WTC11 (cell line): Measurements from ENCODE around the gene PAK1. TPM values are rescaled to one million over a fixed set of nuclear protein-coding genes. Genes with fewer than 3 reads are reported as not detected.

ENCODE experiments used
- ATAC-seq: fragments of 200-7000 bp; cut with Tn5 transposase; 2 replicates; pipeline ENCODE4 v1.10.0; 2021; ENCODE audit warnings: mild to moderate bottlenecking, moderate library complexity
- CTCF ChIA-PET: fragments of 300-600 bp; sonication (Branson Sonifier 250); formaldehyde crosslinking; loops from one replicate; lab custom pipeline; 2021; ENCODE audit warnings: antibody characterized with exemption; lab: Charles Lee
- POLR2A ChIA-PET: fragments of 350-600 bp; sonication (Branson Sonifier 250); formaldehyde crosslinking; loops from one replicate; lab custom pipeline; 2021; ENCODE audit warnings: antibody characterized with exemption; lab: Charles Lee
- DNase-seq: peaks from one replicate; pipeline ENCODE4 v3.0.0; 2021; ENCODE audit warnings: low spot score
- H3K27ac Mint-ChIP-seq: 2 replicates; pipeline ENCODE4 v1.8.0; 2021; ENCODE audit warnings: mixed read lengths
- H3K27me3 Mint-ChIP-seq: 2 replicates; pipeline ENCODE4 v1.8.0; 2021; ENCODE audit warnings: low read depth, mild to moderate bottlenecking, moderate library complexity, mixed read lengths
- H3K36me3 Mint-ChIP-seq: 2 replicates; pipeline ENCODE4 v1.8.0; 2021; ENCODE audit warnings: mixed read lengths
- H3K4me1 Mint-ChIP-seq: 2 replicates; pipeline ENCODE4 v1.8.0; 2022; ENCODE audit warnings: mixed read lengths
- H3K4me3 Mint-ChIP-seq: 2 replicates; pipeline ENCODE4 v1.8.0; 2021; ENCODE audit warnings: mild to moderate bottlenecking, moderate library complexity, mixed read lengths
- H3K9me3 Mint-ChIP-seq: 2 replicates; pipeline ENCODE4 v1.8.0; 2021; ENCODE audit warnings: mixed read lengths
- AR ChIP-seq: fragments of 250-450 bp; sonication (Bioruptor Pico); IDR thresholded peaks from 2 replicates; pipeline ENCODE4 v1.9.0; 2021; ENCODE audit warnings: mild to moderate bottlenecking
- ATF3 ChIP-seq: sonication (generic); formaldehyde crosslinking; conservative IDR thresholded peaks from 2 replicates; pipeline ENCODE4 v1.8.1; 2022; ENCODE audit warnings: mild to moderate bottlenecking, missing genetic modification reagents
- ESRRA ChIP-seq: sonication (generic); formaldehyde crosslinking; IDR thresholded peaks from 2 replicates; pipeline ENCODE4 v1.8.1; 2022; ENCODE audit warnings: mild to moderate bottlenecking, missing genetic modification reagents, borderline replicate concordance
- FOXP1 ChIP-seq: sonication (generic); formaldehyde crosslinking; IDR thresholded peaks from 2 replicates; pipeline ENCODE4 v1.8.0; 2022; ENCODE audit warnings: missing genetic modification reagents, mild to moderate bottlenecking, moderate library complexity, borderline replicate concordance
- IRF2 ChIP-seq: sonication (generic); formaldehyde crosslinking; IDR thresholded peaks from 2 replicates; pipeline ENCODE4 v1.8.0; 2022; ENCODE audit warnings: low read depth, missing genetic modification reagents, borderline replicate concordance
- JUN ChIP-seq: sonication (generic); formaldehyde crosslinking; IDR thresholded peaks from 2 replicates; pipeline ENCODE4 v1.8.0; 2023; ENCODE audit warnings: mild to moderate bottlenecking, missing genetic modification reagents
- NFATC4 ChIP-seq: fragments of 250-450 bp; sonication (Bioruptor Pico); IDR thresholded peaks from 2 replicates; pipeline ENCODE4 v1.9.0; 2021; ENCODE audit warnings: mild to moderate bottlenecking
- NFE2L1 ChIP-seq: sonication (generic); formaldehyde crosslinking; IDR thresholded peaks from 2 replicates; pipeline ENCODE4 v1.8.1; 2023; ENCODE audit warnings: missing genetic modification reagents
- ZBTB21 ChIP-seq: sonication (generic); formaldehyde crosslinking; IDR thresholded peaks from 2 replicates; pipeline ENCODE4 v1.8.1; 2023; ENCODE audit warnings: mild to moderate bottlenecking, missing genetic modification reagents, borderline replicate concordance
- ZBTB43 ChIP-seq: sonication (generic); formaldehyde crosslinking; IDR thresholded peaks from 2 replicates; pipeline ENCODE4 v1.8.1; 2023; ENCODE audit warnings: mild to moderate bottlenecking, missing genetic modification reagents
- ZNF416 ChIP-seq: fragments of 250-450 bp; sonication (Bioruptor Pico); IDR thresholded peaks from 2 replicates; pipeline ENCODE4 v1.9.0; 2021; ENCODE audit warnings: mild to moderate bottlenecking, inconsistent platforms
- ZNF423 ChIP-seq: fragments of 250-450 bp; sonication (Bioruptor Pico); IDR thresholded peaks from 2 replicates; pipeline ENCODE4 v2.1.2; 2022; ENCODE audit warnings: mild to moderate bottlenecking, moderate library complexity
- ZNF425 ChIP-seq: fragments of 250-450 bp; sonication (Bioruptor Pico); conservative IDR thresholded peaks from 2 replicates; pipeline ENCODE4 v1.9.0; 2021; ENCODE audit warnings: mild to moderate bottlenecking
- total RNA-seq: library from RNA; stranded (reverse); gene quantifications from 3 replicates; pipeline ENCODE4 v1.2.3, GENCODE V29; 2021
- TF ChIP-seq, protein P1 (sequence below): sonication (generic); formaldehyde crosslinking; IDR thresholded peaks from 2 replicates; pipeline ENCODE4 v1.8.1; 2023; ENCODE audit warnings: mild to moderate bottlenecking, missing genetic modification reagents
- TF ChIP-seq, protein P2 (sequence below): sonication (generic); formaldehyde crosslinking; IDR thresholded peaks from 2 replicates; pipeline ENCODE4 v1.8.1; 2022; ENCODE audit warnings: mild to moderate bottlenecking, moderate library complexity, missing genetic modification reagents
- TF ChIP-seq, protein P3 (sequence below): fragments of 250-450 bp; sonication (Bioruptor Pico); IDR thresholded peaks from 2 replicates; pipeline ENCODE4 v1.9.0; 2021; ENCODE audit warnings: mild to moderate bottlenecking, borderline replicate concordance

Gene PAK1
- total RNA-seq, 1 experiment from 2014 or later = 160 TPM

DNA sequence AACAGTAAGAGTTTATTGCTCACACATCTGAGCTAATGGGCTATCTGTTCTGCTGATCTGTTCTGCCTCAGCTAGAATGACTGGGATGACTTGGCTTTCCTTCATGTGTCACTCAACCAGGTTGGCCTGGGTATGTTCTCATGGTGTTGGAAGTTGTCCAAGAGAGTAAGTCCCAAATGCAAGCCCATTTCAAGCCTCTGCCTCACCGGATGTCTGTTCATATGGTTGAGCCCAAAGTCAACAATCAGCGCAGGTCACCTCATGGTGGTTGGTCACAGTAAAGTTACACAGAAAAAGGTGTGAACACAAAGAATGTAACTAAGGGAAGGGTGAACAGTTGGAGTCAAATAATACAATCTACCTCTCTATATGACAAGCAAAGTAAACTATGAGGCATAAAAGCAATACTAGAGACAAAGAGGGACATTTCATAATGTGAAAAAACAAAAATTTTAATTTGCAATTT is 174.3 kb downstream of the PAK1 start:
- DNase-seq = no peak
- POLR2A ChIA-PET = no interaction called here
- ATAC-seq = no peak
- TF ChIP-seq, protein P1, sequence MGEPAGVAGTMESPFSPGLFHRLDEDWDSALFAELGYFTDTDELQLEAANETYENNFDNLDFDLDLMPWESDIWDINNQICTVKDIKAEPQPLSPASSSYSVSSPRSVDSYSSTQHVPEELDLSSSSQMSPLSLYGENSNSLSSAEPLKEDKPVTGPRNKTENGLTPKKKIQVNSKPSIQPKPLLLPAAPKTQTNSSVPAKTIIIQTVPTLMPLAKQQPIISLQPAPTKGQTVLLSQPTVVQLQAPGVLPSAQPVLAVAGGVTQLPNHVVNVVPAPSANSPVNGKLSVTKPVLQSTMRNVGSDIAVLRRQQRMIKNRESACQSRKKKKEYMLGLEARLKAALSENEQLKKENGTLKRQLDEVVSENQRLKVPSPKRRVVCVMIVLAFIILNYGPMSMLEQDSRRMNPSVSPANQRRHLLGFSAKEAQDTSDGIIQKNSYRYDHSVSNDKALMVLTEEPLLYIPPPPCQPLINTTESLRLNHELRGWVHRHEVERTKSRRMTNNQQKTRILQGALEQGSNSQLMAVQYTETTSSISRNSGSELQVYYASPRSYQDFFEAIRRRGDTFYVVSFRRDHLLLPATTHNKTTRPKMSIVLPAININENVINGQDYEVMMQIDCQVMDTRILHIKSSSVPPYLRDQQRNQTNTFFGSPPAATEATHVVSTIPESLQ = no peak
- no peak for TF ChIP-seq ZNF425 (CRISPR knock-in tag)
- no peak for TF ChIP-seq ZBTB43 (CRISPR knock-in tag)
- TF ChIP-seq ZNF416 = no peak
- TF ChIP-seq JUN (CRISPR knock-in tag) = no peak
- no peak for TF ChIP-seq IRF2 (CRISPR knock-in tag)
- TF ChIP-seq NFE2L1 (CRISPR knock-in tag) = no peak
- no peak for TF ChIP-seq ESRRA (CRISPR knock-in tag)
- H3K36me3 Mint-ChIP-seq = no peaks in the 10 kb centered on the region
- H3K4me3 Mint-ChIP-seq = no peak overlapping the region
- H3K27me3 Mint-ChIP-seq = peaks cover 2% of the 10 kb centered on the region; the same call in 1 of the 2 replicates
- H3K27ac Mint-ChIP-seq = no peak overlapping the region
- CTCF ChIA-PET = no interaction called here
- H3K9me3 Mint-ChIP-seq = peaks cover under 1% of the 10 kb centered on the region; the same call in 1 of the 2 replicates
- peaks cover 15% of the 10 kb centered on the region for H3K4me1 Mint-ChIP-seq

GRCh38 chr11:77294040-77294439 is 179.9 kb downstream of the PAK1 start:
- Mint-ChIP-seq H3K27ac (no peak overlapping the region), H3K27me3 (no peaks in the 10 kb centered on the region), H3K36me3 (no peaks in the 10 kb centered on the region; the same call in 1 of the 2 replicates), H3K4me1 (no peaks in the 10 kb centered on the region), H3K4me3 (no peak overlapping the region), H3K9me3 (peaks cover 19% of the 10 kb centered on the region)
- ChIA-PET CTCF (no interaction called here), POLR2A (no interaction called here)
- DNase-seq (no peak), ATAC-seq (no peak)
- TF ChIP-seq ZBTB21 (CRISPR knock-in tag) = no peak
- TF ChIP-seq NFATC4 (CRISPR knock-in tag) = no peak
- TF ChIP-seq, protein P2, sequence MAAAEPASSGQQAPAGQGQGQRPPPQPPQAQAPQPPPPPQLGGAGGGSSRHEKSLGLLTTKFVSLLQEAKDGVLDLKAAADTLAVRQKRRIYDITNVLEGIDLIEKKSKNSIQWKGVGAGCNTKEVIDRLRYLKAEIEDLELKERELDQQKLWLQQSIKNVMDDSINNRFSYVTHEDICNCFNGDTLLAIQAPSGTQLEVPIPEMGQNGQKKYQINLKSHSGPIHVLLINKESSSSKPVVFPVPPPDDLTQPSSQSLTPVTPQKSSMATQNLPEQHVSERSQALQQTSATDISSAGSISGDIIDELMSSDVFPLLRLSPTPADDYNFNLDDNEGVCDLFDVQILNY = no peak
- TF ChIP-seq, protein P3, sequence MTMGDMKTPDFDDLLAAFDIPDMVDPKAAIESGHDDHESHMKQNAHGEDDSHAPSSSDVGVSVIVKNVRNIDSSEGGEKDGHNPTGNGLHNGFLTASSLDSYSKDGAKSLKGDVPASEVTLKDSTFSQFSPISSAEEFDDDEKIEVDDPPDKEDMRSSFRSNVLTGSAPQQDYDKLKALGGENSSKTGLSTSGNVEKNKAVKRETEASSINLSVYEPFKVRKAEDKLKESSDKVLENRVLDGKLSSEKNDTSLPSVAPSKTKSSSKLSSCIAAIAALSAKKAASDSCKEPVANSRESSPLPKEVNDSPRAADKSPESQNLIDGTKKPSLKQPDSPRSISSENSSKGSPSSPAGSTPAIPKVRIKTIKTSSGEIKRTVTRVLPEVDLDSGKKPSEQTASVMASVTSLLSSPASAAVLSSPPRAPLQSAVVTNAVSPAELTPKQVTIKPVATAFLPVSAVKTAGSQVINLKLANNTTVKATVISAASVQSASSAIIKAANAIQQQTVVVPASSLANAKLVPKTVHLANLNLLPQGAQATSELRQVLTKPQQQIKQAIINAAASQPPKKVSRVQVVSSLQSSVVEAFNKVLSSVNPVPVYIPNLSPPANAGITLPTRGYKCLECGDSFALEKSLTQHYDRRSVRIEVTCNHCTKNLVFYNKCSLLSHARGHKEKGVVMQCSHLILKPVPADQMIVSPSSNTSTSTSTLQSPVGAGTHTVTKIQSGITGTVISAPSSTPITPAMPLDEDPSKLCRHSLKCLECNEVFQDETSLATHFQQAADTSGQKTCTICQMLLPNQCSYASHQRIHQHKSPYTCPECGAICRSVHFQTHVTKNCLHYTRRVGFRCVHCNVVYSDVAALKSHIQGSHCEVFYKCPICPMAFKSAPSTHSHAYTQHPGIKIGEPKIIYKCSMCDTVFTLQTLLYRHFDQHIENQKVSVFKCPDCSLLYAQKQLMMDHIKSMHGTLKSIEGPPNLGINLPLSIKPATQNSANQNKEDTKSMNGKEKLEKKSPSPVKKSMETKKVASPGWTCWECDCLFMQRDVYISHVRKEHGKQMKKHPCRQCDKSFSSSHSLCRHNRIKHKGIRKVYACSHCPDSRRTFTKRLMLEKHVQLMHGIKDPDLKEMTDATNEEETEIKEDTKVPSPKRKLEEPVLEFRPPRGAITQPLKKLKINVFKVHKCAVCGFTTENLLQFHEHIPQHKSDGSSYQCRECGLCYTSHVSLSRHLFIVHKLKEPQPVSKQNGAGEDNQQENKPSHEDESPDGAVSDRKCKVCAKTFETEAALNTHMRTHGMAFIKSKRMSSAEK (CRISPR knock-in tag) = no peak
- TF ChIP-seq ZNF423 (CRISPR knock-in tag) = no peak
- TF ChIP-seq ATF3 (CRISPR knock-in tag) = no peak
- TF ChIP-seq FOXP1 (CRISPR knock-in tag) = no peak
- no peak for TF ChIP-seq AR (CRISPR knock-in tag)
